DOHH2 (cell line): ENCODE measurements around the gene VIL1.

Experiments used
- CTCF ChIP-seq: fragments of 200-600 bp; sonication (generic); IDR thresholded peaks from one replicate; pipeline ENCODE4 v1.5.1; 2014; ENCODE audit warnings: antibody characterized with exemption, mild to moderate bottlenecking, low read depth, low read length; ENCODE audit not compliant: poor library complexity, severe bottlenecking
- EZH2phosphoT487 ChIP-seq: fragments of 200-600 bp; sonication (generic); IDR thresholded peaks from 2 replicates; pipeline ENCODE4 v1.6.1; 2017; ENCODE audit warnings: borderline replicate concordance, mild to moderate bottlenecking, antibody characterized with exemption, low read length, moderate library complexity, mixed read lengths

- TF ChIP-seq CTCF (no peak), EZH2phosphoT487 (no peak)
These were observed 14.4 kb upstream of the VIL1 start for GRCh38 chr2:218404351-218405085.
